PFSK-1 (cell line): ENCODE data around the gene OPCML.

Source experiments
- REST ChIP-seq, 2 experiments: IDR thresholded peaks; 2 replicates each; pipeline versions ENCODE4 v1.6.1 to v1.8.0; 2011 to 2012; ENCODE audit warnings: low read depth in 2 of 2, low read length in 2 of 2, control low read depth in 1 of 2, inconsistent platforms in 1 of 2, mild to moderate bottlenecking in 1 of 2, moderate library complexity in 1 of 2; ENCODE audit not compliant: insufficient read depth in 1 of 2
- SIN3A ChIP-seq: IDR thresholded peaks from 2 replicates; pipeline ENCODE4 v1.6.1; 2012; ENCODE audit warnings: mild to moderate bottlenecking, low read length, moderate library complexity, borderline replicate concordance; ENCODE audit not compliant: insufficient read depth
- TAF1 ChIP-seq: IDR thresholded peaks from 2 replicates; pipeline ENCODE4 v1.6.1; 2012; ENCODE audit warnings: low read length, control low read depth, borderline replicate concordance; ENCODE audit not compliant: insufficient read depth

DNA sequence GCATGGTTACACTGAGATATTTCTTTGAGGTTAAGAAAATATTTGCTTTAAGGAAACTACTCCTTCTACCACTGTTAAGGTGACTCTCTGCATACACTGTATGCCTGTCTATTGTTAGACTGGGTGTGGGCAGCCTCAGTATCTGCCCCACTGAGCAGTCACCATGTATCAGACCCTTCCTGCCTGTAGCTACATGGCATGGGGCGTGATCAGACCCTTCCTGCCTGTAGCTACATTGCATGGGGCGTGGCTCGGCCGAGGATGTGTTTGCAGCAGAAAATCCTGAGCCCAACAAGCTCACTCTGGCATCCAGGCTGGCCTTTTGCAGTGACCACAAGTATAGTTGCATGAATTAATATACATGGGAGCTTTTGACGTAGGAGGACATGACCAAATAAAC is 669.4 kb downstream of the OPCML start:
- no peak for TF ChIP-seq TAF1
- TF ChIP-seq REST (IDR thresholded peaks at IDR 0.05; ENCODE audit: insufficient read depth in 1 of 2, low read depth in 2 of 2, low read length in 2 of 2) = no peak
- TF ChIP-seq SIN3A = no peak
